ENCODE measurements around the gene EIF3F. TPM values are rescaled to one million over a fixed set of nuclear protein-coding genes. Genes with fewer than 3 reads are reported as not detected.

The EIF3F gene
- total RNA-seq, 2 experiments from 2014 or later: 270 to 289 TPM

GRCh38 chr11:8033305-8034105 lies 46.4 kb downstream of the EIF3F start:
- Mint-ChIP-seq H3K4me1 (peaks cover 2% of the 10 kb centered on the region), H3K9me3 (ENCODE audit: low read depth) (no peaks in the 10 kb centered on the region), H3K4me3 (no peak overlapping the region), H3K27me3 (peaks cover 20% of the 10 kb centered on the region), H3K27ac (no peak overlapping the region), H3K36me3 (ENCODE audit: low read depth) (no peaks in the 10 kb centered on the region)
- intact Hi-C loops (cut with DNase I, micrococcal nuclease): loop anchor here (1.0 to 2.0 kb wide), 6 partner anchors 27 to 66 kb away; no protein-coding TSS in a partner anchor
- CTCF ChIA-PET: interaction anchor here (0.5 to 8.3 kb wide), 32 partner anchors 9 to 534 kb away, joined by 3 to 86 read pairs (median 5); partner anchors contain the start of gene EIF3F
- POLR2A ChIA-PET: no interaction called here
- DNase-seq (peak; percentile 73), ATAC-seq (peak; percentile 80)

- CTCF ChIA-PET: interaction anchor here (0.7 to 8.3 kb wide), 18 partner anchors 10 to 1009 kb away, joined by 3 to 86 read pairs (median 6); partner anchors contain the start of gene EIF3F
- Mint-ChIP-seq H3K27me3 (peaks cover 18% of the 10 kb centered on the region), H3K4me1 (peaks cover 2% of the 10 kb centered on the region), H3K27ac (no peak overlapping the region), H3K9me3 (ENCODE audit: low read depth) (no peaks in the 10 kb centered on the region), H3K4me3 (no peak overlapping the region), H3K36me3 (ENCODE audit: low read depth) (no peaks in the 10 kb centered on the region)
- intact Hi-C loops (cut with DNase I, micrococcal nuclease): no loop called here
- ATAC-seq (no peak), DNase-seq (no peak)
- POLR2A ChIA-PET: no interaction called here
Measured at GRCh38 chr11:8034106-8034585, 47.0 kb downstream of the EIF3F start.

DNA sequence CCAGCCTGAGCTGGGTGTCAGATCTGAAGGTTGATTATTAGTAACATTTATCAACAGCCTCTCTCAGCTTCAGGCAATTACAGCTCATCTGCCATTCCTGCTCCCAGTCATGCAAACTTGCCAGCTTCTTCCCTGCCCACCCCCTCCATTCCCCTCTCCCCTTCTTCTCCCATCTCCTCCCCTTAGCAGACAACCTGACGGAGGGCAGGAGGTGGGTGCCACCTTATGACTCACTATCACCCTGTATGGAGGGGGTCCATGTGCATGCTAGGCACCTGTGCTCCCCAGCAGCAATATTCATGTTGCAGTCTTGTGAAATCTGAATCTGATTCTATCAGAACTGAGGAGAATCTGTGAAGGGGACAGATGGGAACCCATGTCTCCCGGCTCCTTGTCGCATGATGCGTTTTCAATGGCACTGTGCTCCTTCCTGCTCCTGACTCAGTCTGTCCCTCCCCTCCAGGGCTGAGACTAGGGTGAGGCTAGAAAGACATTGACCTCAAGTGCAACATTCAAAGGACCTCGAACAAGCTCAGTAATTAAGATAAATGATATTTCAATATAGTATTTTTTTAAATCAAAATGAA lies 47.6 kb downstream of the EIF3F start:
- intact Hi-C loops (cut with DNase I, micrococcal nuclease): loop anchor here in 1 of 2 experiments (5.0 kb wide), 1 partner anchor 38 kb away; no protein-coding TSS in a partner anchor
- DNase-seq (no peak), ATAC-seq (no peak)
- H3K9me3 Mint-ChIP-seq (ENCODE audit: low read depth): no peaks in the 10 kb centered on the region
- H3K27me3 Mint-ChIP-seq: peaks cover 20% of the 10 kb centered on the region
- no peak overlapping the region for H3K27ac Mint-ChIP-seq
- ChIA-PET CTCF (interaction anchor here (0.7 to 8.3 kb wide), 10 partner anchors 13 to 1009 kb away, joined by 3 to 86 read pairs (median 6); partner anchors contain the start of gene EIF3F), POLR2A (interaction anchor here (0.6 kb wide), 1 partner anchor 45 kb away, joined by 3 read pairs; no protein-coding TSS in a partner anchor)
- peaks cover 2% of the 10 kb centered on the region for H3K4me1 Mint-ChIP-seq
- no peaks in the 10 kb centered on the region for H3K36me3 Mint-ChIP-seq (ENCODE audit: low read depth)
- no peak overlapping the region for H3K4me3 Mint-ChIP-seq

DNA sequence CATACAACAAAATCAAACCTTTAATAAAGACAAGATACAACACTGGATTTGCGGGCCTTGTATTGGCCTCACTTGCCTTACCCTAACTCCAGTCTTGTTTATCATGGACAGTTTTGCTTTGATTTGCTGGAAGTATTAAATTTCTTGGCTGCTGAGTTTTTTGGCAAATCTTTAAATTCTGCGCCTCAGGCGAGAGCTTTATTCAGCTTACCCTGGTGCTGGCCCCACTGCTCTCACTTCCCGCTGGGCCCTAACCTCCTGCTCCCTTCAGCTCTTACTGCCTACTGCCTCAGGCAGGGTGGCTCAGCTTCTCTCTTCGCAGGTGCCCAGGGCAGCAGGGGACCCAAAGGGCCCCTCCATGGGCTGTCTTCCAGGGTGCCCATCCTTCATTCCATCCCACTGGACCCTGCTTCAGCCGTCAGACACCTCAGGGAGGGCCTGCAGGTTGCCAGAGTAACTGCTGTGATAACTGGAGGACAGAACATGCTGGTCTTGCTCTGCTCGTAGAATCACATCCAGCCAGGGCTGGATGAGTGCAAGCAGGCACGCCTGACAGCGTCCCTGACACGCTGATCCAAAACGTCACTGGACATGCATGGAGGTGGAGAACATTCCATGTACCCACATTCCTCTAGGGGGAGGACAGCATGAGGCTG lies 48.2 kb downstream of the EIF3F start:
- H3K36me3 Mint-ChIP-seq (ENCODE audit: low read depth): no peaks in the 10 kb centered on the region
- ATAC-seq (no peak), DNase-seq (no peak)
- H3K4me1 Mint-ChIP-seq: peaks cover 2% of the 10 kb centered on the region
- intact Hi-C loops (cut with DNase I, micrococcal nuclease): loop anchor here in 1 of 2 experiments (5.0 kb wide), 1 partner anchor 37 kb away; no protein-coding TSS in a partner anchor
- no peak overlapping the region for H3K4me3 Mint-ChIP-seq
- H3K27me3 Mint-ChIP-seq: peaks cover 15% of the 10 kb centered on the region
- H3K27ac Mint-ChIP-seq: no peak overlapping the region
- CTCF ChIA-PET: interaction anchor here (0.7 to 8.3 kb wide), 7 partner anchors 13 to 64 kb away, joined by 3 to 86 read pairs (median 6); partner anchors contain the start of gene EIF3F
- POLR2A ChIA-PET: interaction anchor here (0.6 kb wide), 1 partner anchor 46 kb away, joined by 3 read pairs; no protein-coding TSS in a partner anchor
- no peaks in the 10 kb centered on the region for H3K9me3 Mint-ChIP-seq (ENCODE audit: low read depth)

GRCh38 chr11:8036002-8036802 lies 49.1 kb downstream of the EIF3F start:
- Mint-ChIP-seq H3K27ac (no peak overlapping the region), H3K9me3 (ENCODE audit: low read depth) (no peaks in the 10 kb centered on the region), H3K27me3 (peaks cover 13% of the 10 kb centered on the region), H3K36me3 (ENCODE audit: low read depth) (no peaks in the 10 kb centered on the region), H3K4me1 (peaks cover 2% of the 10 kb centered on the region), H3K4me3 (no peak overlapping the region)
- ChIA-PET POLR2A (no interaction called here), CTCF (interaction anchor here (0.7 to 8.3 kb wide), 4 partner anchors 25 to 63 kb away, joined by 3 to 86 read pairs (median 3); no protein-coding TSS in a partner anchor)
- no peak for ATAC-seq
- intact Hi-C loops (cut with DNase I, micrococcal nuclease): loop anchor here in 1 of 2 experiments (5.0 kb wide), 1 partner anchor 36 kb away; no protein-coding TSS in a partner anchor
- no peak for DNase-seq

DNA sequence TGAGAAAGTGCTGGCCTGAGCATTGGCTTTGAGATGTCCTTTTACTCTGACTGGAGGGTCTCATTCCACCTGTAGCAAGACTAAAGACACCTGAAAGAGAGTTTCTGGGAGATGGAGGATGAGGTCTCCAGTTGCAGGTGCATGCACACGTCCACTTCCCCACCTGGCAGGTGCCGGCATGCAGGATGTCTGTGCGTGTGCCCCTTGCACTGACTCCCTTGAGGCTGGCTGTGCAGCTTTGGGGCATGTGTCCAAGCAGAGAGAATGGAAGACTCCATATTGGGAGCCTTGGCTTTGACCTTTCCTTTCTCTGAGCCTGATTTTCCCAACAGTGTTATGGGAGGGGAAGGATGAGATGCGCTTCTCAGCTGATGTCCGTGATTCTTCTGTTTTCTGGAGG lies 49.8 kb downstream of the EIF3F start:
- intact Hi-C loops (cut with DNase I, micrococcal nuclease): loop anchor here in 1 of 2 experiments (5.0 kb wide), 1 partner anchor 35 kb away; no protein-coding TSS in a partner anchor
- H3K27ac Mint-ChIP-seq: no peak overlapping the region
- no peaks in the 10 kb centered on the region for H3K9me3 Mint-ChIP-seq (ENCODE audit: low read depth)
- ChIA-PET POLR2A (no interaction called here), CTCF (interaction anchor here (0.7 to 8.3 kb wide), 3 partner anchors 51 to 62 kb away, joined by 3 to 86 read pairs (median 3); no protein-coding TSS in a partner anchor)
- ATAC-seq: no peak
- no peak for DNase-seq
- no peaks in the 10 kb centered on the region for H3K36me3 Mint-ChIP-seq (ENCODE audit: low read depth)
- H3K4me1 Mint-ChIP-seq: peaks cover 2% of the 10 kb centered on the region
- H3K27me3 Mint-ChIP-seq: peaks cover 13% of the 10 kb centered on the region
- H3K4me3 Mint-ChIP-seq: no peak overlapping the region

- ChIA-PET CTCF (interaction anchor here (0.6 to 8.3 kb wide), 2 partner anchors 31 to 61 kb away, joined by 3 to 86 read pairs; no protein-coding TSS in a partner anchor), POLR2A (no interaction called here)
- DNase-seq (no peak), ATAC-seq (no peak)
- Mint-ChIP-seq H3K27ac (no peak overlapping the region), H3K4me3 (no peak overlapping the region), H3K4me1 (no peaks in the 10 kb centered on the region), H3K27me3 (peaks cover 7% of the 10 kb centered on the region), H3K9me3 (ENCODE audit: low read depth) (no peaks in the 10 kb centered on the region), H3K36me3 (ENCODE audit: low read depth) (no peaks in the 10 kb centered on the region)
- intact Hi-C loops (cut with DNase I, micrococcal nuclease): loop anchor here in 1 of 2 experiments (5.0 kb wide), 1 partner anchor 34 kb away; no protein-coding TSS in a partner anchor
Measured at GRCh38 chr11:8038393-8038792, 51.3 kb downstream of the EIF3F start.

DNA sequence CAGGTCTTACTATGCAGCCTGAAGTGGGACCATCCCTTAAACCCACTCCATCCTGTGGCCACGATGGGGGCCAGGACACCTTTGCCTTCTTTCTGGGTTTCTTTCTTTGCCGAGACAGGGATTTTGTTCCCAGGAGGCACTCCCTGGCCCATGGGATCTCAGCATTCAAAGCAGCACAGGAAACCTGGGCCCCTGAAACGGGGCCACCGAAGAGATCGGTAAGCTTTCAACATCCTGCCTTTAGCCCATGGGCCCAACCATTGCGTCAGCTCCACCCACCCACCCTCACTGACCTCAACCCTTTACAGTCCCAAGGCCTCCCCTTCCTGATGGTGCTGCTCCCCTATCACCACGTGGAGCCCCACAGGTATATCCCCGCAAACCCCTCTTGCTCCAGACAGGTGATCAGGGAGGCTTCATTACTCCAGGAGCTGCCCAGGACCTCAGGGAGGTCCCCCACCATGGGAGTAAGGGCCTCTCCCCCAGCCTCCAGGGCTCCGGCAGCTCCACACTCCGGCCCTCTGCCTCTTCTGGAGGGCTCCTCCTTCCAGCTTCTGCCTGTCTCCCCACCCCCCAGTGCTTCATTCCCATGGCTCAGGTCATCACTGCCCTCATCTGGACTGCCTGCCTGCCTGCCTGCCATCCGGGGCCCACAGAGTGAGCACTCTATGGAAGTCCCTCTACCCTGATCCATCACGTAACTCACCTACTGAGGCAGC lies 51.8 kb downstream of the EIF3F start:
- POLR2A ChIA-PET: no interaction called here
- intact Hi-C loops (cut with DNase I, micrococcal nuclease): loop anchor here in 1 of 2 experiments (5.0 kb wide), 1 partner anchor 33 kb away; no protein-coding TSS in a partner anchor

DNA sequence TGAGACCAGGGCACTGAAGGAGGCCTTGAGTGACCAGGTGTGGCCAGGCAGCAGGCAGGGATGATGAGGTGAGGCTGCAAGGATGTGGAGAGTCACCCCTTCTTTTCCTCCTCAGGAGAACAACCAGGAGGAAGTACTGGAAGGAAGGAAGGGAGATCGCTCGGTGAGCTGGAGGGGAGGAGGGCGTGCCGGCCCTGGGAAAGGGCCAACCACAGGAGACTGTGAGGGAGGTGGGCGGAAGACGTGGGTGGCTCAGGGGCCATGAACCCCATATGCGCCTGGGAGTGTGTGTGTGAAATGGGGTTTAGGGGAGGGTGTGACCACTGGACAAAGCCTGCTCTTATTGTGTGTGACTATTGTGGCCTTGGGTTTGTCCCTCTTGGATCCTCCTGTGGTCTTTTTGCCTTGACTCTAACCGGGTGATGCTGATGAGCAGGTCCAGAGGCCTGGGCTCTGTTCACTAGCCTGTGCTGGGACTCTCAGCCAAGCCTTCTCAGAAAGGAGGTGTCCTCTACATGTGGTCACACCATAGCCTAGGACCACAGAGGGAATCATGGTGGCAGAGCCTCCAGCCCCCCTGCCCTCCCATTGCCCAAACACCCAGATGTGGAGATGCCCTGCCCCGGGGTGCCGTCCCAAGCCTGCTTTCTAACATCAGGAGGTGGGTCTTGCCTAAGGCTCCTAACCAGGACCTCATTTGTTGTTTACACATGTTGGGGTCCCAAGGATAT lies 52.6 kb downstream of the EIF3F start:
- Mint-ChIP-seq H3K4me1 (no peaks in the 10 kb centered on the region), H3K27ac (no peak overlapping the region), H3K27me3 (peaks cover 7% of the 10 kb centered on the region), H3K4me3 (no peak overlapping the region), H3K36me3 (ENCODE audit: low read depth) (no peaks in the 10 kb centered on the region), H3K9me3 (ENCODE audit: low read depth) (no peaks in the 10 kb centered on the region)
- ATAC-seq: no peak
- no peak for DNase-seq
- ChIA-PET CTCF (interaction anchor here (0.6 to 8.3 kb wide), 2 partner anchors 60 to 122 kb away, joined by 3 to 86 read pairs; no protein-coding TSS in a partner anchor), POLR2A (no interaction called here)
- intact Hi-C loops (cut with DNase I, micrococcal nuclease): loop anchor here in 1 of 2 experiments (5.0 kb wide), 1 partner anchor 33 kb away; no protein-coding TSS in a partner anchor

More for the DNA sequence above, 51.8 kb downstream of the EIF3F start:
- DNase-seq (no peak), ATAC-seq (no peak)
- Mint-ChIP-seq H3K27ac (no peak overlapping the region), H3K27me3 (peaks cover 7% of the 10 kb centered on the region), H3K4me1 (no peaks in the 10 kb centered on the region), H3K36me3 (ENCODE audit: low read depth) (no peaks in the 10 kb centered on the region), H3K4me3 (no peak overlapping the region), H3K9me3 (ENCODE audit: low read depth) (no peaks in the 10 kb centered on the region)
- CTCF ChIA-PET: interaction anchor here (0.6 to 8.3 kb wide), 2 partner anchors 30 to 60 kb away, joined by 3 to 86 read pairs; no protein-coding TSS in a partner anchor

All from activated CD4-positive, alpha-beta T cell treated with anti-CD3 and anti-CD28 coated beads for 36 hours (primary cell).